Measurements from ENCODE around the gene RAB11FIP4. TPM values are rescaled to one million over a fixed set of nuclear protein-coding genes. Genes with fewer than 3 reads are reported as not detected.

RAB11FIP4 gene
- total and polyA plus RNA-seq, 2 of the 13 experiments (the other 11 are each of a cell fraction or from before 2014, with no cell fraction given) = 28.0 to 89.3 TPM

DNA sequence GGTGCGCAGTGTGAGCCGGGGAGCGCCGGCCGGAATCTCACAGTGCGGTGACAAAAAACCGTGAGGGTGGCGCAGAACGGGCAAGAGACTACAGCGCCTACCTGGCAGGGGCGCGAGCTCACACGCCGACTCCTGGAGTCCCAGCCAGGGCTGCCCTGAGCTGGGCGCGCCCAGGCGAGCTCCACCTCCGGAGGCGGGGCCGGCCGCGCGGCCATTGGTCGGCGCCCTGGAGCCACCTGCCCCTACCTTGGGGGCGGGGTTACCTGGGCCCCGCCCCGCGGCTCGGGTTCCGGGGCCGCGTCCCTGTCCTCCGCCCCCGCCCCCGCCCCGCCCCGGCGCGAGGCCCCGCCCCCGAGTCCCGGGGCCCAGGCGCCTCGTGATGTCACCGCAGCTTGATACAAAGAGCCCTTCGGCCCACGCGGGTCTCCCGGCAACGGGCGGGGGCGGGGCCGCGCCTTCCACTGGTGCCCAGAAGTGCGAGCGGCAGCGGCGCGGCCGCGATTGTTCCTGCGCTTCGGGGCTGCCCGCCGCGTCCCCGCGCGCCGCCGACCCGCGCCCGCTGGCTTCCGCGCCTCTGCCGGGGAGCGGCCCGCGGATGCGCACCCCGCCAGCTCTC, 96.3 kb downstream of the RAB11FIP4 start (continued):
- TF ChIP-seq AKNA (CRISPR knock-in tag; IDR thresholded peaks at IDR 0.05; ENCODE audit: borderline replicate concordance) (no peak), ARID2 (CRISPR knock-in tag; IDR thresholded peaks at IDR 0.05; ENCODE audit: borderline replicate concordance) (no peak), MEIS1 (CRISPR knock-in tag; IDR thresholded peaks at IDR 0.05; ENCODE audit: borderline replicate concordance) (peak; percentile 60; the same call in 1 of the 2 replicates), SMAD9 (CRISPR knock-in tag; IDR thresholded peaks at IDR 0.05) (0 out of 2 replicates have a peak, but pooled peaks have one; percentile 38), IKZF4 (CRISPR knock-in tag; IDR thresholded peaks at IDR 0.05; ENCODE audit: borderline replicate concordance, low read depth, not compliant biosample characterization) (peak; percentile 30), PHF5A (CRISPR knock-in tag; IDR thresholded peaks at IDR 0.05; ENCODE audit: low read depth, unreplicated experiment) (no peak), POLR2AphosphoS2 (IDR thresholded peaks at IDR 0.05; ENCODE audit: low read depth, low read length) (no peak), TCF12 (IDR thresholded peaks at IDR 0.05) (no peak), TCF12 (CRISPR knock-in tag; IDR thresholded peaks at IDR 0.05) (no peak), ZNF709 (CRISPR knock-in tag; IDR thresholded peaks at IDR 0.05) (peak; percentile 61; the same call in 1 of the 2 replicates), ZNF432 (CRISPR knock-in tag; IDR thresholded peaks at IDR 0.05; ENCODE audit: borderline replicate concordance) (no peak), HIVEP1 (CRISPR knock-in tag; IDR thresholded peaks at IDR 0.05) (peak; percentile 64), NR1H2 (CRISPR knock-in tag; IDR thresholded peaks at IDR 0.05; ENCODE audit: borderline replicate concordance, low read depth) (no peak), ZEB1 (IDR thresholded peaks at IDR 0.05; ENCODE audit: insufficient replicate concordance, low read depth) (peak; percentile 45), CREB3 (CRISPR knock-in tag; IDR thresholded peaks at IDR 0.05) (no peak), ZFY (CRISPR knock-in tag; IDR thresholded peaks at IDR 0.05) (no peak), MYNN (CRISPR knock-in tag; IDR thresholded peaks at IDR 0.05; ENCODE audit: low read depth) (no peak), HES4 (CRISPR knock-in tag; IDR thresholded peaks at IDR 0.05; ENCODE audit: borderline replicate concordance) (peak; percentile 60; the same call in 1 of the 2 replicates), ZNF790 (CRISPR knock-in tag; IDR thresholded peaks at IDR 0.05; ENCODE audit: borderline replicate concordance) (peak; percentile 67; the same call in 1 of the 2 replicates)
- TF ChIP-seq, protein P1, sequence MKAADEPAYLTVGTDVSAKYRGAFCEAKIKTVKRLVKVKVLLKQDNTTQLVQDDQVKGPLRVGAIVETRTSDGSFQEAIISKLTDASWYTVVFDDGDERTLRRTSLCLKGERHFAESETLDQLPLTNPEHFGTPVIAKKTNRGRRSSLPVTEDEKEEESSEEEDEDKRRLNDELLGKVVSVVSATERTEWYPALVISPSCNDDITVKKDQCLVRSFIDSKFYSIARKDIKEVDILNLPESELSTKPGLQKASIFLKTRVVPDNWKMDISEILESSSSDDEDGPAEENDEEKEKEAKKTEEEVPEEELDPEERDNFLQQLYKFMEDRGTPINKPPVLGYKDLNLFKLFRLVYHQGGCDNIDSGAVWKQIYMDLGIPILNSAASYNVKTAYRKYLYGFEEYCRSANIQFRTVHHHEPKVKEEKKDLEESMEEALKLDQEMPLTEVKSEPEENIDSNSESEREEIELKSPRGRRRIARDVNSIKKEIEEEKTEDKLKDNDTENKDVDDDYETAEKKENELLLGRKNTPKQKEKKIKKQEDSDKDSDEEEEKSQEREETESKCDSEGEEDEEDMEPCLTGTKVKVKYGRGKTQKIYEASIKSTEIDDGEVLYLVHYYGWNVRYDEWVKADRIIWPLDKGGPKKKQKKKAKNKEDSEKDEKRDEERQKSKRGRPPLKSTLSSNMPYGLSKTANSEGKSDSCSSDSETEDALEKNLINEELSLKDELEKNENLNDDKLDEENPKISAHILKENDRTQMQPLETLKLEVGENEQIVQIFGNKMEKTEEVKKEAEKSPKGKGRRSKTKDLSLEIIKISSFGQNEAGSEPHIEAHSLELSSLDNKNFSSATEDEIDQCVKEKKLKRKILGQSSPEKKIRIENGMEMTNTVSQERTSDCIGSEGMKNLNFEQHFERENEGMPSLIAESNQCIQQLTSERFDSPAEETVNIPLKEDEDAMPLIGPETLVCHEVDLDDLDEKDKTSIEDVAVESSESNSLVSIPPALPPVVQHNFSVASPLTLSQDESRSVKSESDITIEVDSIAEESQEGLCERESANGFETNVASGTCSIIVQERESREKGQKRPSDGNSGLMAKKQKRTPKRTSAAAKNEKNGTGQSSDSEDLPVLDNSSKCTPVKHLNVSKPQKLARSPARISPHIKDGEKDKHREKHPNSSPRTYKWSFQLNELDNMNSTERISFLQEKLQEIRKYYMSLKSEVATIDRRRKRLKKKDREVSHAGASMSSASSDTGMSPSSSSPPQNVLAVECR (CRISPR knock-in tag; IDR thresholded peaks at IDR 0.05; ENCODE audit: borderline replicate concordance) = peak; percentile 35; the same call in 1 of the 2 replicates

Measured in HepG2 (cell line).